OCI-LY7 (cell line): Measurements from ENCODE around the gene SH3RF3. TPM values are rescaled to one million over a fixed set of nuclear protein-coding genes. Genes with fewer than 3 reads are reported as not detected.

Experiments used
- BruUV-seq: library from RNA; stranded (reverse); fragments of 400-500 nt; replicated peaks from 2 replicates; lab custom pipeline; 2021; lab: Mats Ljungman, UMichigan
- CTCF ChIA-PET: fragments of 300-600 bp; sonication (Branson Sonifier 250); formaldehyde crosslinking; loops from one replicate; lab custom pipeline; 2022; ENCODE audit warnings: antibody characterized with exemption; ENCODE audit not compliant: unreplicated experiment; lab: Charles Lee
- POLR2A ChIA-PET: fragments of 300-600 bp; sonication (Branson Sonifier 250); formaldehyde crosslinking; loops from one replicate; lab custom pipeline; 2022; ENCODE audit warnings: antibody characterized with exemption; lab: Charles Lee
- DNase-seq: peaks from one replicate; pipeline ENCODE4 v3.0.0-alpha.2; 2015; ENCODE audit warnings: low spot score
- H2AFZ ChIP-seq: fragments of 200-600 bp; sonication (generic), shearing (Covaris generic); 2 replicates; pipeline ENCODE4 v1.6.1; 2014; ENCODE audit warnings: mild to moderate bottlenecking, antibody characterized with exemption, low read length, moderate library complexity
- H3K27ac ChIP-seq: fragments of 200-600 bp; sonication (generic); 2 replicates; pipeline ENCODE4 v1.5.1; 2014; ENCODE audit warnings: mixed run types, low read depth, mild to moderate bottlenecking, moderate library complexity, low read length, inconsistent platforms; ENCODE audit not compliant: poor library complexity, severe bottlenecking
- H3K36me3 ChIP-seq: fragments of 200-600 bp; sonication (generic); 2 replicates; pipeline ENCODE4 v1.6.1; 2014; ENCODE audit warnings: mild to moderate bottlenecking, antibody characterized with exemption, low read length, moderate library complexity, mixed read lengths; ENCODE audit not compliant: insufficient read depth
- H3K4me1 ChIP-seq: fragments of 200-600 bp; sonication (generic); 2 replicates; pipeline ENCODE4 v1.5.1; 2014; ENCODE audit warnings: mild to moderate bottlenecking, low read length; ENCODE audit not compliant: insufficient read depth, poor library complexity, severe bottlenecking
- H3K4me2 ChIP-seq: fragments of 200-600 bp; sonication (generic); 2 replicates; pipeline ENCODE4 v1.6.1; 2014; ENCODE audit warnings: mild to moderate bottlenecking, low read length
- H3K4me3 ChIP-seq: fragments of 200-600 bp; sonication (generic); 2 replicates; pipeline ENCODE4 v1.5.1; 2014; ENCODE audit warnings: mild to moderate bottlenecking, low read depth, low read length; ENCODE audit not compliant: poor library complexity, severe bottlenecking
- H3K79me2 ChIP-seq: fragments of 200-600 bp; sonication (generic); 2 replicates; pipeline ENCODE4 v1.6.1; 2016; ENCODE audit warnings: low read depth, mild to moderate bottlenecking, low read length, moderate library complexity, mixed read lengths; ENCODE audit not compliant: insufficient read depth
- H3K9me2 ChIP-seq: fragments of 200-600 bp; sonication (generic); 2 replicates; pipeline ENCODE4 v1.6.1; 2016; ENCODE audit warnings: mild to moderate bottlenecking, low read length, mixed read lengths; ENCODE audit not compliant: insufficient read depth
- H3K9me3 ChIP-seq: fragments of 200-600 bp; sonication (generic); 2 replicates; pipeline ENCODE4 v1.6.1; 2014; ENCODE audit warnings: mild to moderate bottlenecking, mixed run types, low read length, mixed read lengths
- H4K20me1 ChIP-seq: fragments of 200-600 bp; sonication (generic); 2 replicates; pipeline ENCODE4 v1.6.1; 2014; ENCODE audit warnings: mild to moderate bottlenecking, antibody characterized with exemption, low read length, moderate library complexity, mixed read lengths; ENCODE audit not compliant: insufficient read depth
- EZH2phosphoT487 ChIP-seq: fragments of 200-600 bp; sonication (generic); IDR thresholded peaks from 2 replicates; pipeline ENCODE4 v1.6.1; 2018; ENCODE audit warnings: low read depth, borderline replicate concordance, mild to moderate bottlenecking, mixed run types, antibody characterized with exemption, low read length, moderate library complexity, mixed read lengths
- intact Hi-C: fragments of 100-400 bp; cut with micrococcal nuclease; formaldehyde crosslinking; loops from one replicate; pipeline ENCODE4 v1.10.0; 2022; ENCODE audit not compliant: unreplicated experiment
- total RNA-seq, 2 experiments: library from RNA; depleted of rRNA in 1 of 2; stranded (reverse); fragments of >200 nt in 1 of 2; shearing (Covaris generic) in 1 of 2; gene quantifications; 2 replicates each; pipeline ENCODE4 v1.2.3, GENCODE V29; 2014 to 2022
- TF ChIP-seq, protein P1 (sequence below): fragments of 200-600 bp; sonication (generic); conservative IDR thresholded peaks from 2 replicates; pipeline ENCODE4 v1.5.1; 2014; ENCODE audit warnings: mild to moderate bottlenecking, antibody characterized with exemption, low read length, moderate library complexity, mixed read lengths

The SH3RF3 gene
- total RNA-seq, 2 experiments from 2014 or later, result not detected

GRCh38 chr2:109148991-109149645, 20.1 kb downstream of the SH3RF3 start:
- H3K79me2 ChIP-seq, result no peaks in the 10 kb centered on the region
- H3K9me3 ChIP-seq, result no peaks in the 10 kb centered on the region
- H3K27ac ChIP-seq, result no peak overlapping the region
- no peak overlapping the region for H3K4me2 ChIP-seq
- H3K4me3 ChIP-seq, result no peak overlapping the region
- TF ChIP-seq, protein P1, sequence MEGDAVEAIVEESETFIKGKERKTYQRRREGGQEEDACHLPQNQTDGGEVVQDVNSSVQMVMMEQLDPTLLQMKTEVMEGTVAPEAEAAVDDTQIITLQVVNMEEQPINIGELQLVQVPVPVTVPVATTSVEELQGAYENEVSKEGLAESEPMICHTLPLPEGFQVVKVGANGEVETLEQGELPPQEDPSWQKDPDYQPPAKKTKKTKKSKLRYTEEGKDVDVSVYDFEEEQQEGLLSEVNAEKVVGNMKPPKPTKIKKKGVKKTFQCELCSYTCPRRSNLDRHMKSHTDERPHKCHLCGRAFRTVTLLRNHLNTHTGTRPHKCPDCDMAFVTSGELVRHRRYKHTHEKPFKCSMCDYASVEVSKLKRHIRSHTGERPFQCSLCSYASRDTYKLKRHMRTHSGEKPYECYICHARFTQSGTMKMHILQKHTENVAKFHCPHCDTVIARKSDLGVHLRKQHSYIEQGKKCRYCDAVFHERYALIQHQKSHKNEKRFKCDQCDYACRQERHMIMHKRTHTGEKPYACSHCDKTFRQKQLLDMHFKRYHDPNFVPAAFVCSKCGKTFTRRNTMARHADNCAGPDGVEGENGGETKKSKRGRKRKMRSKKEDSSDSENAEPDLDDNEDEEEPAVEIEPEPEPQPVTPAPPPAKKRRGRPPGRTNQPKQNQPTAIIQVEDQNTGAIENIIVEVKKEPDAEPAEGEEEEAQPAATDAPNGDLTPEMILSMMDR, result no peak
- TF ChIP-seq EZH2phosphoT487, result no peak
- no peaks in the 10 kb centered on the region for H3K9me2 ChIP-seq
- H4K20me1 ChIP-seq, result no peaks in the 10 kb centered on the region
- DNase-seq, result no peak
- ChIA-PET CTCF (interaction anchor here (0.7 kb wide), 1 partner anchor 18 kb away, joined by 3 read pairs; no protein-coding TSS in a partner anchor), POLR2A (interaction anchor here (0.6 to 1.5 kb wide), 3 partner anchors 8 to 83 kb away, joined by 3 to 4 read pairs (median 3); no protein-coding TSS in a partner anchor)
- H3K36me3 ChIP-seq, result no peaks in the 10 kb centered on the region
- no peak overlapping the region for H2AFZ ChIP-seq
- no peaks in the 10 kb centered on the region for H3K4me1 ChIP-seq
- intact Hi-C loops, result no loop called here
- BruUV-seq, result no TSS peak

DNA sequence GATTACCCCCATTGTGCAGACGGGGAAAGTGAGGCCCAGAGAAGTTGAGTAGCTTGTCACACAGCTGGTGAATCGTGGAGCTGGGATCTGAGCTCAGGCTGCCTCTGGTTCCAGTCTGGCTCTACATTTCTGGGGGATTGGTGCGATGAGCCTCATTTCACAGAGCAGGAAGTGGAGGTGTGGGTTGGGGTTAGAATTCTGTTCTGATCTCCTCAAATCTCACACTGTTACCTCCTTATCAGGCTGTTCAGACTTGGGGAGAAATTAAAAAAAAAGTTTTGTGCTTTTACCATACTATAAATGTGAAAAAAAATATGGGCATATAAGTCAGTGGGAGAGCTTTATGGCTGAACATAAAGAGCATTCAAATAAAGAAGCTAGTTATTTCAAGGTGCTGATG, 21.6 kb downstream of the SH3RF3 start:
- Histone ChIP-seq H3K4me2 (no peak overlapping the region), H3K27ac (no peak overlapping the region), H2AFZ (no peak overlapping the region), H3K9me3 (no peaks in the 10 kb centered on the region), H3K36me3 (no peaks in the 10 kb centered on the region), H4K20me1 (no peaks in the 10 kb centered on the region), H3K4me3 (no peak overlapping the region), H3K4me1 (no peaks in the 10 kb centered on the region), H3K9me2 (no peaks in the 10 kb centered on the region), H3K79me2 (no peaks in the 10 kb centered on the region)
- no peak for DNase-seq
- CTCF ChIA-PET, result interaction anchor here (0.6 kb wide), 1 partner anchor 110 kb away, joined by 3 read pairs; no protein-coding TSS in a partner anchor
- POLR2A ChIA-PET, result no interaction called here
- intact Hi-C loops, result no loop called here
- no peak for TF ChIP-seq EZH2phosphoT487
- TF ChIP-seq, protein P1, result no peak
- no TSS peak for BruUV-seq

GRCh38 chr2:109151519-109151918, 22.5 kb downstream of the SH3RF3 start:
- no peak overlapping the region for H3K4me2 ChIP-seq
- POLR2A ChIA-PET, result no interaction called here
- H3K9me2 ChIP-seq, result no peaks in the 10 kb centered on the region
- CTCF ChIA-PET, result no interaction called here
- intact Hi-C loops, result no loop called here
- H3K27ac ChIP-seq, result no peak overlapping the region
- no peaks in the 10 kb centered on the region for H3K36me3 ChIP-seq
- H3K9me3 ChIP-seq, result no peaks in the 10 kb centered on the region
- H3K4me1 ChIP-seq, result no peaks in the 10 kb centered on the region
- TF ChIP-seq, protein P1, result no peak
- TF ChIP-seq EZH2phosphoT487, result no peak
- BruUV-seq, result no TSS peak
- H3K79me2 ChIP-seq, result no peaks in the 10 kb centered on the region
- DNase-seq, result no peak
- no peak overlapping the region for H3K4me3 ChIP-seq
- H4K20me1 ChIP-seq, result no peaks in the 10 kb centered on the region
- H2AFZ ChIP-seq, result no peak overlapping the region
